ENCODE data around the gene AGFG2.

The AGFG2 gene

DNA sequence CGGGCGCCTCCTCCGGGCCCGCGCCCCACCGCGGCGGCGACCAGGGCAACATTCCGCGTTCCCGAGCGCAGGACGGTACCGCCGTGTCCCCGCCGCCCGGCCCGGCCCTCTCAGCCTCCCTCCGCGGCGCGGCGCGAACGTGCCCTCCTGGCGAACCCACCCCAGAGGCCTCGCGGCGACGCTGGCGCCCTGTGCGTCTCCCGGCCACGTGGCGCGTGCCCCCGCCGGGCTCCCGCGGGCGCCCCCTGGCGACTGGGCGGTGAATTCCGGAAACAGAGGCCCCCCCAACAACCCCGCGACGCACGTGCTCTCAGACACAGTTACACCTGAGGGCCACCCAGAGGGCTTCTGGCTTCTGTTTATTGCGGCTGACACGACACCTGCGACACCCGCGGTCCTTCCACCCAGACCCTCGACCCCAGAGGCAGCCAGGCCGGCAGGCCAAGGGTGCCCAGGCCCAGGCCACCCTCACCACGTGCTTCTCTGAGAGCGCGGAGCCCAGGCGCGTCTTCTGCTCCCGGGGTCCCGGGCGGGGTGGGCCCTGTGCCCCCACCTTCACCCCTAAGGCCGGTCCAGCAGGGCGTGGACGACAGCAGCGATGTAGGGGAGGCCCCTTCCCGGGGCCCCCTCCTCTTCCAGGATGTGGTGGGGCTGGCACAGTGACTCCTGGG lies 34.8 kb downstream of the AGFG2 start, which contains the start of gene SAP25:
SAP25 (minus strand) TSS at position 210 of the 671 bp plus-strand sequence; CDS start at position 52, 158 bp downstream.
- DNase-seq = no peak

DNA sequence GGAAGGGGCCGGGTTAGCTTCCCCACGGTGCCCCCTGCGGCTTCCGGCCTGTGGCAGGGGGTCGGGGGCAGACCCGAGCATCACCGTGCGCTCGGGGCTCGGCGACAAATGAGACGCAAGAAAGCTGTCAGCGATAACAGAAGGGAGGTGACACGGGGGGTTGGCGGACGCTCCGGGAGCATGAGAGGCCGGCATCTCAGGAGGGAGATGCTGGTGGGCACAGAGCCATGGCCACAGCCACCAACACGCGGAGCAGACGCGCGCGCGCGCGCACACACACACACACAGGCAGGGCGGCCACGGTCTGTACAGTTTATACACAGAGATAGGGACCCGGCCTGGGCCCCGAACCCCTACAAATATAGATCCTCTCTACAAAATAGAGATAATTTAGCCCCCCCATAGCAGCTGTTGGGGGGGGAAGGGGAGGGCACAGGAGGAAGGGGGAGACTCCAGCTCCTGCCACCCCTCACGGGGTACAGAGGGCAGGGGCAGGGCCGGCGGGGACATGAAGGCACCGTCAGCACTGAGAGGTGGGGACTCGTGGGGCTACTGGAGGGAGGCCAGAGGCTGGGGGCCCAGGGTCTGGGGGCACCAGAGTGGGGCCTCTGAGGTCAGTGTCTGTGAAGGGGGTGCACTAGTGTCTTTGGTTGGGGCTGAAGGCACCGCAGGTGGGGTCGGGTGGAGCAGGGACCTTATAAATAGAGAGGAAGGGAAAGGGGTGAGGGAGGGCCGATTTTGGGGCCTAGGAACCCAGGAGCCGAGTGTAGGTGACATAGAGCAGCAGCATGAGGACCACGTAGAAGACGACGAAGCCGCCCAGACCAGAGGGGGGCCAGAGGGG lies 35.6 kb downstream of the AGFG2 start:
- no peak for DNase-seq

DNA sequence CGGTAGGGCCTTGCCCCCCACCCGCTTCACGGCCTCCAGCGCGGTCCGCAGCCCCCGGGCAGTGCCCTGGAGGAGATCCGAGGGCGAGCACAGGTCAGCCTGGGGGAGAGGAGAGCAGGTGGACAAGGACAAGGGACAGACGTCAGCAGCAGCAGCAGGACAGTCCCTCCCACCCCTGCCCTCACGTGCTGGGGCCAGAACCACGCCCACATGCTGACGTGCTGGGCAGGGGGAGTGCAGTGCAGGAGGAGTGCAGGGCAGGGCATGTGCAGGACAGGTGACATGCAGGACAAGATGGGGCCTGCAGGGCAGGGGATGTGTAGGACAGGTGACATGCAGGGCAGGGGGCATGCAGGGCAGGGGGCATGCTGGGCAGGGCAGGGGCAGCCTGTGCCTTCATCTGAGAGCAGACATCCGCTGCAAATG lies 36.2 kb downstream of the AGFG2 start:
- DNase-seq = no peak

DNA sequence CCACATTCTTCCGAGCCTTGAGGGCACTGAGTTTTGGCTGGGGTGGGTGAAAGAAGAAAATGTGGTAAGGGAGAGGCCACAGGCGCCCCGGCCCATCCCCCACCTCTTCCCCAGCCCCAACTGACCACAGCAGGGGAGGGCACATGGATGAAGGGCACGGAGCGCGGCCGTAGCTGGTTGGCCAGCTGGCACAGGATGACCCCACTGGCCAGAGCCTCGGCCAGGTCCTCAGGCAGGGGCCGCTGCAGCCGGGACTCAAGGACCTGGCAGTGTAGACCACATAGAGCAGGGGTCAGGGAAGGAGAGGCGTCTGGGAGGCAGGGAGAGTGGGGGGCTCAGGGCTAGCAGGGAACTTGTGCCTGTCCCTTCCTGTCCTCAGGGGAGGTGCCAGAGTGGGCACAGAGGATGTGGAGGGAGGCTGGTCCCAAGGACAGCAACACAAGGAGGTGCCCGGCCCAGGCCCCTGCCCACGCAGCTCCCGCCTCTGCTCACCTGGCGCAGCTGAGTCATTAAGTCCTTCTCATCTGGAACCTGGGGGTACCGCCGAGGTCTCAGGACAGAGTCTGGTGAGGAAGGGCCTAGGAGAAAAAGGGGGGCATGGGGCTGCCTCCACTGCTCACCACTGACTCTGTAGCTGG lies 36.9 kb downstream of the AGFG2 start:
- no peak for DNase-seq

DNA sequence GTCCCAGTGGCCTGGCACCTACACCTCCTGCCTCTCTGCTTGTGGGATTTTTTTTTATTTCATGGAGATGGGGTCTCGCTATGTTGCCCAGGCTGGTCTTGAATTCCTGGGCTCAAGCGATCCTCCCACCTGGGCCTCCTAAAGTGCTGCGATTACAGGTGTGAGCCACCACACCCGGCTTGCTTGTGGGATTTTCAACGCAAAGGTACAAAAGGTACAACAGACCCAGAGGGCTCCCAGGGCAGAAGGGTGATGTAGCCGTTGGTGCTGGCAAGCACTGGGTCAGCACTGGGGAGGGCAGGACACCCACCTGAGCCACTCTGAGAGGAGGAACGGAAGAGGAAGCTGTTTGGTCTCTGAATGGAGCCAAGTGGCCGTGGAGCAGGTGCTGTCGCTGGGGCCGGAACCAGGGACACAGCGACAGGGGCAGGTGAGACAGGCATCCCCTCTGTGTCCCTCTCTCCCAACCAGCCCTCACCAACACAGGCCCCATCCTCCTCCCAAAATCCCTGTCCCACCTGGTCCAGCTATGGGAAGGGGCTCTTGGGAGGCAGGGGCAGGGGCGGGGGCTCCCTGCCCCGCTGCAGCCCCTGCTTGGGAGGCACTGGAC lies 37.5 kb downstream of the AGFG2 start:
- no peak for DNase-seq

DNA sequence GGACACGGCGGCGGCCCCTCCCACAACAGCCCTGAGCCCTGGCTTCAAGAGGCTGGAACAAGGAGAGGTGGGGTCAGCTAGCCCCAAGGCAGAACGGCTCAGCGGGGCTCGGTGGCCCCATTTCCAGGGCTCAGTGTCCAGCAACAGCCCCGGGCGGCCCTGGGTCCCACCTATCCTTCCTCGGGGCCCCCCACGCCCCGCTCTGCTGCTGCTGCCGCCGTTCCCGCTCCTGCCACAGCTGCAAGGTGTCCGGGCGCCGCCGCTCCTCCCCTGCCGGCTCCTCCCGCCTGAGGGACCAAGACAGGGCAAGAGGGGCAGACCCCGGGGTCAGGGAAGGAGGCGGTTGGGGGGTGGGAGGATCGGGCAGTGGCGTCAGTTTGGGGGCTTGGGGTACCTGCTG lies 38.1 kb downstream of the AGFG2 start:
- no peak for DNase-seq

DNA sequence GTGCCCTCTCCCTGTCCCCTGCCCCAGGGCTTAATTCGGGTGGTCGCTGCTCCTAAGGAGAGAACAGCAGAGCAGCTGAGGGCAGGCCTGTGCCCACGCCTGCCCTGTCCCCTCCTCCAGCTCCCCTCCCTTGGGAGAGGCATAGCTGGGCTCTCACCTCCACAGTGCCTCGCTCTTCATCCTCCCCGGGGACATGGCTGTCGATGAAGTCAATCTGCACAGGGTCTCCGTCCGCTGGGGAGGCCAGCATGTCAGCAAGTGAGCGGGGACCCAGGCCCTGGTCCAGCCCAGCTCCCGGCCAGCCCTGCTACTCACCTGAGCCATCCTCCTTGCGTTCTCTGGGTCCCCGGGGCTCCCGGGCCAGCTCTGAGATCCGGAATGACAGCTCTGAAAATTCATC lies 38.5 kb downstream of the AGFG2 start:
- DNase-seq = no peak

DNA sequence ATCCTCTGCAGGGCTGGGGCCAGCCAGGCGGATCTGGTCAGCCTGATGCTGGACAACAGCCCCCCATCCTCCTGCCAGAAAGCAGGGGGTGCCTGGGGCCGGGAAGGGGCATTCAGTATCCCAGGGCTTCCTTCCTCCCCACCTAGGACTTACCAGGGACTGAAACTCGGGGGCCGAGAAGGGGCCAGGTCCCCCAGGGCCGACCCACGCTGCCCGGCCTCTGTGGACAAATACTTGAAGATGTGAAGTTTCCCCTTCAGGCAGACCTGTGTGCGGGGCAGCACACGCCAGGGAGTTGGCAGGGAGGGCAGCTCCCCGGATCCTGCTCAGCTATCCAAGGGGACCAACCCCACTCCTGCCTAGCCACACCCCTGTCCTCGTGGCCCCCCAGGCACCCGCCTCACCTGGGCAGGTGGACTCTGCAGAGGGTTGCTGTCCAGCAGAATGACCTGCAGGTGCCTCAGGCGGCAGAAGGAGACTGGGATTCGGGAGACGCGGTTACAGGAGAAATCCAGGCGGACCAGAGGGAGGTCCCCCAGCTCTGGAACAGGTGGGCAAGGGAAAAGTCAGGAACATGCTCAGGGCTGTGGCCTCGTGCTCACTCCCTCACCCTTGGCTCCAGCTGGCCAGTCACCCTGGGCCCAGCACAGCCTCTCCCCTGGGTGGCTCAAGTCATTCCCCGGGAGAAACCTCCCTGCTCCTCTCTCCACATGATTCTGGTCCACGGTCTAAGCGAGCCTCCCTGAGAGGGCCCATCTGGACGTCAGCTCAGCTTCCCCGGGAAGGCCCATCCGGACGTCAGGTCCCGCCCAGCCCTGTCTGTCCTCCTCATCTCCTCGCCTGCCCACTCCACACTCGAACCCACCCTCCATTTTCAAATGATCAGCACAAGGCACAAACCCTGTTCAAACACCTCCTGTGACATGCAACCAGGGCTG lies 39.5 kb downstream of the AGFG2 start:
- DNase-seq = no peak

DNA sequence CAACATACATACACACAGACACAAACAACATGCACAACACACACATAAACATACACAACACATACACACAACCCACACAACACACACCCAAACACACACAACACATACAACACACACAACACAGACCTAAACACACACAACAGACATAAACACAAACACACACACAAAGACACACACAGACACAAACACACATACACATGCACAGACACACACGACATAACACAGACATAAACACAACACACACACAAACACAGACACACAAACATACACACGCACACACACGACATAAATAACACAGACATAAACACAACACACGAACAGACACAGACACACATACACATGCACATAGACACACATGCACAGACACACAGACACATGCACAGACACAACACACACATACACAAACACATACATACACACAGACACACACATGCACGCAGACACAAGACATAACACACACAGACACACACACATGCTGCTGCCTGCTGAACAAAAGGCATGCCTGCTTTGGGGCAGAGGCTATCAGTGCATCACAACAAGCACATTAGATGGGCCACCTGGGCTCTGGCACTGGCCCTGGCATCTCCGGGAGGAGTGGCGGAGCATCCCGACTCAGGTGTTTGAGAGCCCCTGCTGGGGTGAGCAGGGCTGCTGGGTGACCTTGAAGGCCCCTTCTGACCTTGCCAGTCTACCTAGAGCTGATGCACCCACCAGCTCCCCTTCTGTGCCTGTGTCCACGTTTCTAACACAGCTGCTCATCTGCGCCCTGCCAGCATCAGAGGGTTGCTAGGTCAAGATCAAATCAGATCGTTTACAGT lies 41.7 kb downstream of the AGFG2 start:
- no peak for DNase-seq

DNA sequence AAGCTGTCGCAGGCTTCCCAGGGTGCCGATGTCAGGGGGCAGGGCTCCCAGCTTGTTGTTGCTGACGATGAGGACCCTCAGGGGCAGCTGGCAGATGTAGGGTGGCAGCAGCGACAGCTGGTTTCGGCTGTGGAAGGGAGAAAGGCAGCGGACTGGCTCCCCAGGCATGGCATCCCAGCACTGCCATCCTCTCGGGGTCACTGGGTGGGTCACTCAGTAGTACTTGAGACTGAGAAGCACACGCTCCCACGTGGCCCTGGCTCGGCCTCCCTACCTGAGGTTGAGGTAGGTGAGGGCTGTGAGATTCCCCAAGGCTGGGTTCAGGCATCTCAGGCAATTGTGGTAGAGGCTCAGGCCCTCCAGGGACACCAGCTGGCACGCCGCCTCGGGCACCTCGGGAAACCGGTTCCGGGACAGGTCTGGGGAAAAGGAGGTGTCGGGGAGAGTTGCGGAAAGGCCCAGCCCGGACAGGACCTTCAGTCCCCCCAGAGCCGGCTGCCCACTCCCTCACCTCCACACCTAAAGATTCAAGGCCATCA lies 43.1 kb downstream of the AGFG2 start:
- no peak for DNase-seq

DNA sequence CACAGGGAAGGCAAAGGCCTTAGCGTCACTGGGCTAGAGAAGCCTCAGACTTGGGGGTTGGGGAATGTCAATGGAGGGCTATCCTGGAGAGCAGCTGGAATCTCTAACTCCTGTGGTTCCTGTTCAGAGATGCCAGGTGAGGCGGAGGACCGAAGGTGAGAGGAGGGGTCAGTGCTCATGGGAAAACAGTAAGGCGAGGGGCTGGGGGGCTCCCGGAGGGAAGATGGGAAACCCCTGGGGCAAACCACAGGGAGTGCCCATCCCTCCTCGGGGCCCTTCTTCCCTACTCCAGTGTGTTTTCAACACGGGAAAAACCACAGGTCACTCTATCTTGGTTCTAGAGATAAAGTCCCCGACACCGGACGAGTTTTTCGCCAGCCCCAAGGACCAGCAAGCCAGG lies 43.6 kb downstream of the AGFG2 start:
- DNase-seq = no peak

DNA sequence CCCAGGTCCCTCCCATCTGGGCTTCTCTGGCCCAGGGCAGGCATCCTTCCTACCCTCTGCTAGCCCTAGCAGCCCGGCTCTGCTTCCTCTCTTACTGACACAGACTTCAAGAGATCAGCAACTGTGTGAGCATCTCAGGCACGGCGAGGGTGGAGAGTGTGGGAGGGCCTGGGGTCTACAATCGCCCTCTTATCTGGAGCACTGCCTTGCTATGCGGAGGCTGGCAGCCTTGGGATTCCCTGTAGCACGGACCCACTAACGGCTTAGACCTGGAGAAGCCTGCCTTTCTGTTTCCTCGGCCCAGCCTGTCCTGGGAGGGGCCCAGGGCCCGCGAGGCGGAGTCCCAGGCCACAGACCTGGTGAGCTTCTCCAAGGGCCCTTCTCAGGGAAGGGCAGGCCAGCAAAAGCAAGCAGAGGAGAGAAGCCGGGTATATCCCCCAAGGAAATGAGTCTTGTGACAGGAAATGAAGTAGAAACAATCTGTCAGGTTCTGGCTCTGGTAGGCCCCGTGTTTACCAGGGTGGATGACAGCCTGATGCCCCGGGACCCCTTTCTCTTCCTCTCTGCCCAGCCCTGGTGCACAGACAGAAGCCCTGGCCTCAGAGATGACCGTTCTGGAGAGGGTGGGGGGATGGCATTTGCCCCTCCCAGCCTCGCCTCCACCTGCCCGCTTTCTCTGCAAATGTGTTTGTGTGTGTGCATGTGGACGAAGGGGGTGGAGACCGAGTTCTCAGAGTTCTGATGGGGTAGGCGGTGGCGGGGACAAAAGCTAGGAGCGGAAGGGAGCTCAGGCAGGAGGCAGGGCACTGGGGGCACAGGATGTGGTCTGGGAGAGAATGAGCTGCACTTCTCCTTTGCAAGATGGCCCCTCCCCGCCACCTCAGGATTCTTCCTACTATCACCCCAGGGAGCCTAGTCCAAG lies 44.4 kb downstream of the AGFG2 start:
- peak; percentile 85 for DNase-seq

DNA sequence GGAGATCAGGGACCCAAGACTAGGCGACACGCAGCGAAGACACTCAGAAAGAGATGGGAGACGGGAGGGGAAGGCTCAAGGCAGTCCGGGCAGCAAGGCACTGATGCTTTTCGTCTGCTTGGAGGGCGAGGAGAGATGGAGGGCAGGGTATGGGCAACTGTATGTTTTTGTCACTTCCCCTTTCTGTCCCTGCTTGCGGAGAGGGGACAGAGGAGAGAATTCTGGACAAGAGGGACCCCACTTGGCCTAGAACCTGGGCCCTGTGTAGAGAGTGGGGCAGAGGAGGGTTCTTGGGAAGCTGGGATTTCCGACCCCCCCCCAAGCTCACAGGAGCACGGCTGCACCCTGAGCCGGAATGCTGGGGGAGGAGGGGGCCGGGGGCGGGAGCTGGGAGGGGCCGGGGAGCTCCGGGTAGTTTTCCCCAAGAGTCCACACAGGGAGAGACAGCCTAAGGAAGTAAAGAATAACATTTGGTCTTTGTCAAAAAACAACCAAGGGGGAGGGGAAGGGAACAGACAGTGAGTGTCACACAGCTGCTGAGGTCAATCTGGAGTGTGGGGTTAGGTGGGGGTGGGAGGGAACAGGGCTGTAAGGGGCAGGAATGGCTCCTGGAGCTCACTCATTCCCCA lies 45.2 kb downstream of the AGFG2 start:
- DNase-seq = no peak

DNA sequence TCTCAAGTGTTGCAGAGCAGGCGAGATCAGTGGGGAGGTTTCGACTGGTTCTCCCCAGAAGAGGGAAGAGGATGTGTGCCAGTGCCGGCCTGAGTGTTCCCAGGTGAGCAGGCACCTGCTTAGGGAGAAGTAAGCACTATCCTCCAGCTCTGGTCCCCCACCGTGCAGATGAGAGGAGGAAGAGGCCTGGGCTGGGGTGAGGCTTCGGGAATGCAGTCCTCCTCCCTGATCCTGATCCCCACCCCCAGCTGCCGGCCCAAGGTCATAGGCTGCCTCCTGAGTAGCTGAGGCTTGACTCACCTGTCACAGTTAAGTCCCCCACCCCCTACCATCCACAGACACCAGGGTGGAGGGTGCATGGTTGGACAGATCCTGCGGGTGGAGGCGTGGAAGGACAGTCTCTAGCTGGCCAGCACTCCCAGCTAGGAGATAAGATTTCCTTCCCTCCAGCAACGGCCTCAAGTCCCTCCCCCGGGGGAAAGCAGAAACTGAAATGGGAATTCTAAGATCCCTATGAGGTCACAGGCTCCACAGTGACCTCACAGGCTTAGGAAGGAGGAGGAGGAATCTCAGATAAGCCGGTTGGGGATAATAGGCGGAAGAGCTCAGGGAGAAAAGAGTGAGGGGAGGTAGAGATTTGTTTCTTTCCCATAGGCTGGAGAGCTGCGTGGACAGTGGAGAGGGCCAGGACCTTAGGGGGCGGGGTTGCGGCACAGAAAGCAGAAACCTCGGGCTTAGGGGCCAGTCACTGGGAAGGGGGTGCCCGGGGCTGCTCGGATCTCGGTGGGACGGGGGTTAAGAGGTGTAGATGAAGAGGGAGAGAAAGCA lies 45.9 kb downstream of the AGFG2 start:
- DNase-seq = no peak

DNA sequence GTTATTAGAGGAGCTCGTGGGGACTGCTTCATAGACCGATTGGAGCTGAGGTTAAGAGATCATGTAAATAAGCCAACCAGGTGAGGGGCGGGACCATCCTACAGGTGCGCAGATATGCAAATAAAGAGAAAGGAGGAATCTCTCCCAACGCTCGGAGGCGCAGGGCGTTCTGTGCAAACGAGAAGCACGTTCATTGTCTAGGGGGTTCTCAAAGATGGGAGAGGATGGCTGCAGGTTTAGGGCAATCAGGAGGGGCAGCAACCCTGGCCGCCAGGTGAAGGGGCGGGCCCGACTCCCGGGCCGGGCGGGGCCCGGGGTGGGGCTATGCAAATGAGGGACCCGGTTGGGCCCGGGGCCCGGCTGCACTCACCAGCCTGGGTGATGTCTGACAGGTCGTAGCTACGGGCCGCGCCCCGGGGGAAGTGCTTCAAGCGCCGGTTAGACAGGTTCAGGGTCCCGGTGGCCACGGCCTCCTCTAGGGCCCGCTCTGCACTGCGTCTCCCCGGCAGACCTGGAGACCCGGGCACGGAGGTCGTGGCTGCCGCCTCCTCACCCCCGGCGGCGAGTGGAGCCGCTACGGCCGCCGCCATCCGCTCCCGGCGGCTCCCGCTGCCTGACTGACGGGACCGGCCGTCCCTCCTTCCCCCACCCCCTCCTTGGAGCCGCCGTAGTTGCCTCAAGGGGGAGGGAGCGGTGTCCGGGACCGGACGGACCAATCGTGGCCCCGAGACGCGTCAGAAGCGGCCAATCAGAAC lies 46.7 kb downstream of the AGFG2 start, which contains the start of gene LRCH4:
LRCH4 (minus strand) TSS at position 619 of the 755 bp plus-strand sequence; CDS start at position 590, 29 bp downstream.
- DNase-seq = peak; percentile 49

DNA sequence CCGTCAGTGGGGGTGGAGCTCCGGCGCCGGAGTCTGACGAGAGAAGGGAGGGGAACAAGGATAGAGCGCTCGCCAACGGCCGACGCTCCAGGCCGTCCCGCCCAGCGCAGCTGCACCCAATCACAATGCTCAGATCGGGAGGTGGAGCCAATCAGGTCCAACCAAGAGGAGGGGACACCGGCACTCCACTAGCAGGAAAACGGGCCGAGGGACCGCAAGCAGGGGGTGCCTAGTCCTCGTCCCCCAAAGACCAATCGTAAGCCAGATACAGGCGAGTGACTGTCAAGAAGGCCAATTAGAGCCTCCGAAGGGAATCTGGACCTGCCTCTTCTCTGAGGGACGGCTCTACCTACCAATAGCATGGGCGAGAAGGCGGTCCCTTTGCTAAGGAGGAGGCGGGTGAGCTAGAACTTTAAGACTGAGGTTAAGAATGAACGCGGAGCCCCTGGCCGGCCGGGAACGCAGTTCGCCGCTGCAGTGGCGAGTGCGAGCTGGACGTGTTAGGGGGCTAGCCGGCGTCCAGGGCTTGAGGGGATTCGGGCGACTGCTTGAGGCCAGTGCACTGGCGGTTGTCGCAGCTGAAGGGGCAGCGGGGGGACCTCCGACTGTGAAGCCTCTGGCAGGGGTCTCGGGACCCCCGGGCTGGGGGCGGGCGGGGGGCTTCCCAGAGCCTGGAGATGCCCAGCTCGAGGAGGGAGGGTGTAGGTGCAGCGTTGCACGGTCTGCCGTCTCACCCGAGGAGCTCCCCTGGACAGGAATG lies 47.4 kb downstream of the AGFG2 start, which contains the start of gene FBXO24:
FBXO24 (plus strand) TSS at position 63 of the 760 bp plus-strand sequence; CDS start at position 361, 298 bp downstream.
- peak; percentile 100 for DNase-seq
